PC-9 (cell line): ENCODE measurements around the gene MTX1. TPM values are rescaled to one million over a fixed set of nuclear protein-coding genes. Genes with fewer than 3 reads are reported as not detected.
"Not testable (repeated sequence)": the region's sequence is repeated elsewhere in the genome, so short reads cannot be mapped to it uniquely, and the experiment has no call there.

Source experiments
- BruUV-seq: library from RNA; stranded (reverse); fragments of 400-500 nt; replicated peaks from 2 replicates; lab custom pipeline; 2021; lab: Mats Ljungman, UMichigan
- CTCF ChIA-PET: fragments of 300-600 bp; sonication (Branson Sonifier 250); formaldehyde crosslinking; loops from one replicate; lab custom pipeline; 2022; ENCODE audit warnings: antibody characterized with exemption; lab: Charles Lee
- POLR2A ChIA-PET: fragments of 300-600 bp; sonication (Branson Sonifier 250); formaldehyde crosslinking; loops from one replicate; lab custom pipeline; 2022; ENCODE audit warnings: antibody characterized with exemption; ENCODE audit not compliant: unreplicated experiment; lab: Charles Lee
- DNase-seq, 2 experiments: peaks; one replicate each; pipeline versions ENCODE4 v3.0.0 to v3.0.0-alpha.2; 2015 to 2022; ENCODE audit warnings: mixed read lengths in 1 of 2
- H2AFZ ChIP-seq: fragments of 200-600 bp; sonication (generic); 2 replicates; pipeline ENCODE4 v1.8.1; 2017; ENCODE audit warnings: antibody characterized with exemption
- H3F3A ChIP-seq: fragments of 200-600 bp; sonication (generic); 2 replicates; pipeline ENCODE4 v1.8.1; 2017; ENCODE audit warnings: antibody characterized with exemption, mild to moderate bottlenecking, low read depth; ENCODE audit not compliant: insufficient read depth
- H3K27ac ChIP-seq: fragments of 200-600 bp; sonication (generic); 2 replicates; pipeline ENCODE4 v1.6.1; 2016; ENCODE audit warnings: mixed run types
- H3K27me3 ChIP-seq: fragments of 200-600 bp; sonication (generic); 2 replicates; pipeline ENCODE4 v1.6.1; 2016; ENCODE audit warnings: low read depth, mixed run types; ENCODE audit not compliant: insufficient read depth
- H3K36me3 ChIP-seq: fragments of 200-600 bp; sonication (generic); 2 replicates; pipeline ENCODE4 v1.6.1; 2016; ENCODE audit warnings: low read depth, mixed run types
- H3K4me1 ChIP-seq: fragments of 200-600 bp; sonication (generic); replicated peaks from 2 replicates; pipeline ENCODE4 v1.6.1; 2016; ENCODE audit warnings: mixed run types; ENCODE audit not compliant: insufficient read depth
- H3K4me2 ChIP-seq: fragments of 200-600 bp; sonication (generic); 2 replicates; pipeline ENCODE4 v1.6.1; 2017; ENCODE audit warnings: mixed run types
- H3K4me3 ChIP-seq: fragments of 200-600 bp; sonication (generic); 2 replicates; pipeline ENCODE4 v1.6.1; 2016; ENCODE audit warnings: mixed run types
- H3K79me2 ChIP-seq: fragments of 200-600 bp; sonication (generic); 2 replicates; pipeline ENCODE4 v1.6.1; 2017; ENCODE audit warnings: low read depth, mixed run types
- H3K9me2 ChIP-seq: fragments of 200-600 bp; sonication (generic); 2 replicates; pipeline ENCODE4 v1.8.1; 2017; ENCODE audit warnings: mild to moderate bottlenecking; ENCODE audit not compliant: insufficient read depth
- H3K9me3 ChIP-seq: fragments of 200-600 bp; sonication (generic); 2 replicates; pipeline ENCODE4 v1.8.1; 2016; ENCODE audit warnings: low read depth; ENCODE audit not compliant: insufficient read depth
- H4K20me1 ChIP-seq: fragments of 200-600 bp; sonication (generic); 2 replicates; pipeline ENCODE4 v1.8.1; 2017; ENCODE audit not compliant: insufficient read depth
- CTCF ChIP-seq: fragments of 200-600 bp; sonication (generic); conservative IDR thresholded peaks from 2 replicates; pipeline ENCODE4 v1.6.1; 2017; ENCODE audit warnings: mixed run types, antibody characterized with exemption, mild to moderate bottlenecking, moderate library complexity
- EZH2 ChIP-seq: fragments of 200-600 bp; sonication (generic); IDR thresholded peaks from 2 replicates; pipeline ENCODE4 v1.8.0; 2017; ENCODE audit warnings: antibody characterized with exemption, low read depth
- intact Hi-C: fragments of 100-400 bp; cut with micrococcal nuclease; formaldehyde crosslinking; loops from one replicate; pipeline ENCODE4 v1.10.0; 2022; ENCODE audit not compliant: unreplicated experiment
- total RNA-seq: library from RNA; stranded (reverse); gene quantifications from 2 replicates; pipeline ENCODE4 v1.2.3, GENCODE V29; 2021

Gene MTX1
- total RNA-seq, 1 experiment from 2014 or later, result 56.1 TPM

- peak overlapping the region; percentile 86 for H2AFZ ChIP-seq
- H4K20me1 ChIP-seq, result no peaks in the 10 kb centered on the region
- peak overlapping the region; percentile 90 for H3K4me2 ChIP-seq
- TF ChIP-seq CTCF, result peak; percentile 62
- no peak for TF ChIP-seq EZH2
- peak overlapping the region; percentile 81 for H3K4me3 ChIP-seq
- H3K27me3 ChIP-seq, result no peaks in the 10 kb centered on the region
- H3F3A ChIP-seq, result peaks cover 40% of the 10 kb centered on the region
- intact Hi-C loops, result loop anchor here (1.0 to 5.0 kb wide), 3 partner anchors 20 to 51 kb away; partner anchors contain the start of gene THBS3
- H3K36me3 ChIP-seq, result no peaks in the 10 kb centered on the region
- peaks cover 24% of the 10 kb centered on the region for H3K79me2 ChIP-seq
- ChIA-PET CTCF (interaction anchor here (0.9 to 1.2 kb wide), 3 partner anchors 19 to 59 kb away, joined by 3 to 5 read pairs (median 3); partner anchors contain the start of genes MTX1 and THBS3), POLR2A (interaction anchor here (0.7 to 0.9 kb wide), 2 partner anchors 19 to 24 kb away, joined by 4 to 5 read pairs; partner anchors contain the start of gene THBS3)
- peak overlapping the region; percentile 98 for H3K27ac ChIP-seq
- H3K4me1 ChIP-seq, result peaks cover 41% of the 10 kb centered on the region
- no peaks in the 10 kb centered on the region for H3K9me2 ChIP-seq
- TSS peak; percentile 77 for BruUV-seq
- peak in 1 of 2 experiments; percentile 46 for DNase-seq
- H3K9me3 ChIP-seq, result no peaks in the 10 kb centered on the region
These were observed 18.4 kb downstream of the MTX1 start for GRCh38 chr1:155226910-155227260.

- Histone ChIP-seq H3K27me3 (no peaks in the 10 kb centered on the region), H3K9me2 (no peaks in the 10 kb centered on the region), H3K9me3 (no peaks in the 10 kb centered on the region), H3K4me3 (peak overlapping the region; percentile 81), H3F3A (peaks cover 40% of the 10 kb centered on the region), H4K20me1 (no peaks in the 10 kb centered on the region), H3K79me2 (peaks cover 24% of the 10 kb centered on the region), H2AFZ (peak overlapping the region; percentile 86), H3K4me2 (peak overlapping the region; percentile 90), H3K36me3 (no peaks in the 10 kb centered on the region), H3K4me1 (peaks cover 41% of the 10 kb centered on the region), H3K27ac (peak overlapping the region; percentile 98)
- no peak; the same call in 1 of the 2 replicates for TF ChIP-seq CTCF
- no peak for TF ChIP-seq EZH2
- POLR2A ChIA-PET, result interaction anchor here (0.6 to 0.9 kb wide), 3 partner anchors 18 to 23 kb away, joined by 4 to 7 read pairs (median 5); partner anchors contain the start of gene THBS3
- intact Hi-C loops, result loop anchor here (5.0 kb wide), 1 partner anchor 35 kb away; no protein-coding TSS in a partner anchor
- TSS peak; percentile 84 for BruUV-seq
- DNase-seq, result peak; percentile 93 to 97
- CTCF ChIA-PET, result interaction anchor here (0.6 to 1.2 kb wide), 4 partner anchors 19 to 498 kb away, joined by 3 to 5 read pairs (median 4); partner anchors contain the start of genes MTX1 and THBS3
These were observed 19.0 kb downstream of the MTX1 start for GRCh38 chr1:155227261-155228095.

GRCh38 chr1:155228096-155228427, 19.6 kb downstream of the MTX1 start:
- CTCF ChIA-PET, result interaction anchor here (0.6 kb wide), 1 partner anchor 497 kb away, joined by 4 read pairs; no protein-coding TSS in a partner anchor
- H3K79me2 ChIP-seq, result peaks cover 24% of the 10 kb centered on the region
- no peak overlapping the region for H3K27ac ChIP-seq
- intact Hi-C loops, result loop anchor here (5.0 kb wide), 1 partner anchor 36 kb away; no protein-coding TSS in a partner anchor
- POLR2A ChIA-PET, result interaction anchor here (0.6 kb wide), 1 partner anchor 19 kb away, joined by 7 read pairs; no protein-coding TSS in a partner anchor
- H3K27me3 ChIP-seq, result no peaks in the 10 kb centered on the region
- no TSS peak for BruUV-seq
- H3K9me2 ChIP-seq, result no peaks in the 10 kb centered on the region
- H2AFZ ChIP-seq, result peak overlapping the region; percentile 55; the same call in 1 of the 2 replicates
- no peak for TF ChIP-seq EZH2
- no peak for TF ChIP-seq CTCF
- no peaks in the 10 kb centered on the region for H4K20me1 ChIP-seq
- peaks cover 39% of the 10 kb centered on the region for H3K4me1 ChIP-seq
- no peak overlapping the region; the same call in 1 of the 2 replicates for H3K4me3 ChIP-seq
- no peaks in the 10 kb centered on the region for H3K36me3 ChIP-seq
- DNase-seq, result no peak
- peaks cover 39% of the 10 kb centered on the region for H3F3A ChIP-seq
- peak overlapping the region; percentile 90 for H3K4me2 ChIP-seq
- H3K9me3 ChIP-seq, result no peaks in the 10 kb centered on the region

- DNase-seq, H3K27me3 ChIP-seq, H3K79me2 ChIP-seq, H3K27ac ChIP-seq, H2AFZ ChIP-seq, BruUV-seq, H3K9me2 ChIP-seq, H3F3A ChIP-seq, CTCF ChIA-PET, intact Hi-C loops, H3K4me1 ChIP-seq, H3K4me3 ChIP-seq, H3K9me3 ChIP-seq, H3K4me2 ChIP-seq, POLR2A ChIA-PET, H4K20me1 ChIP-seq, H3K36me3 ChIP-seq: not testable (repeated sequence)
These were observed 22.8 kb downstream of the MTX1 start for GRCh38 chr1:155231302-155231701.
